HG02610 (cell line): Measurements from ENCODE around the gene NOS1.
"Not testable (repeated sequence)": the region's sequence is repeated elsewhere in the genome, so short reads cannot be mapped to it uniquely, and the experiment has no call there.

Experiments used
- ATAC-seq: cut with Tn5 transposase; IDR thresholded peaks from one replicate; pipeline ENCODE4 v1.9.1; 2021; ENCODE audit warnings: mild to moderate bottlenecking, moderate library complexity; ENCODE audit not compliant: unreplicated experiment

The NOS1 gene

DNA sequence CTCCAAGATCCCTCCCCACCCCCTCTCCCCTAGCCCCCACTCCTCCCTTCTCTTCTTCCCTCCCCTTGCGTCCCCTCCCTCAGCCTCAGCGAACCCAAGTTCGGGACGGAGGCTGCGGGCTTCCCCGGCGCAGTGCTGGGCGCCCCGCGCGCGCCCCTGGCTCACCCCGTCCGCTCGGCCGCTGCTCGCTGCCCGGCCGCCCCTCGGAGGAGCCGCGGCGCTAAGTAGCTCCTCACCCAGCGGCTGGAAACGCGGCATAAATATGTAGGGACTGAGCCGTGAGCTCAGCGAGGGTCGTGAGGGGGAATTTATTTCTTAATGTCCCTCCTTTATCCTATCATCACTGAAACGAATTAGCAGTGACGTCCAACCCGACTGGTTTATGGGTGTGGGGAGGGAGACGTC is at the start of gene NOS1:
NOS1 (minus strand) TSS at position 280 of the 405 bp plus-strand sequence. CDS start 30,557 bp downstream, outside the sequence.
- ATAC-seq: no peak

DNA sequence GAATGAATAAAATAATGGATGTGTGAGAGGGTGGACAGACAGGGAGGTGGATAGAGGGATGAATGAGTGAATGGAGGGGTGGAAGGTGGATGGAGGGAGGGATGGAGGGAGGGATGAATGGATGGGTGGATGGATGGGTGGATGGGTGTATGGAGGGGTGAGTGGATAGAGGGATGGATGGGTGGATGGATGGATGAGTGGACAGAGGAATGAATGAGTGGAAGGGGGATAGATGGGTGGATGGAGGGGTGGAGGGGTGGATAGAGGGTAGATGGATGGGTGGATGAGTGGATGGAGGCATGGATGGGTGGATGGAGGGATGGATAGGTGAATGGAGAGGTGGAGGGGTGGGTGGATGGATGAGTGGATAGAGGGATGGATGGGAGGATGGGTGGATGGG is 47.9 kb upstream of the NOS1 start:
- ATAC-seq: no peak

DNA sequence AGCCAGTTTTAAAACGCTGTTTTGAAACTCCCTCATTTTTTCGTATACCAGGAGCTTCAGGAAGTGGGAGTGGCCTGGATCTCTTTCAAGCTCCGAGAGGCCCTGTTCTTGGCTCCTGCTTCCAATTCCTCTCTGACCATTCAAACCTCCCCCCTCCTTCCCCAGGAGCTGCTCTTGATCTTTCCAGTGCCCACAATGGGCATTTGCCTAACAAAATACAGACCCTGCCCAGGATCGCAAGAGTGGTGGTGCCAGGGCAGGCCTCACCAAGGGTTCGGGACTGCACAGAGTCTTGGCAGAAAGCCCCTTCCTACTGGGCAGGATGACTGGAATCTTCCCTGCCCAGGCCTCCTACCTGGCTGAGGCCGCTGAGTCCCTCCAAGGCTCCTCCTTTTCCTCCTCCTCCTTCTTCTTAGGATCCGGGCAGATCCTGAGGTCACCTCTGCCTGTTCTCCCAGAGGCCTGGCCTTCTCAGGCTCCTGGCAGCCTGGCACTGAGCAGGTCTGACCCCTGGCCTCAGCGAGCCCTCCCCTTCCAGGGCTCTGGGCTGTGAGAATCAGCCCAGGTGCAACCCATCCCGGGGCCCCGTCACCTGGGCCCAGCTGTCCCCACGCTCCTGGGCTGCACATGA is 46.9 kb upstream of the NOS1 start:
- no peak for ATAC-seq

DNA sequence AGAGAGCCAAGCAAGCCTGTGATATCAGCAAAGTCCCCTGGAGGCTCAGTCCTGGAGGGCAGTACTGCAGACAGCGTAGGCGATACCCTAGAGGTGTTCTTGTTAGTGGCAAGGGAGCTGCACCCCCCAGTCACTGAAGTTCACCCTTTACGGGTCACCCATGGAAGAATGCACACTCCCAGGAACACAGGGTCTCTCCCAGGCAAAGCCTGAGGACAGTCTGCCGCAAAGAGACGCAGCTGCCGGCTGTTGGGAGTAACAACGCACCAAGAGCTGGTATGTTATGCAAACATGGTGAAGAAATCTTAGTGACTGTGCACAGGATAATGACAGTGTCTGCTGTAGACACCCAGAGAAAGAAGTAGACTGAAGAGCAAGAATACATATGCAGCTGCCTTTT is 43.5 kb upstream of the NOS1 start:
- ATAC-seq: no peak

DNA sequence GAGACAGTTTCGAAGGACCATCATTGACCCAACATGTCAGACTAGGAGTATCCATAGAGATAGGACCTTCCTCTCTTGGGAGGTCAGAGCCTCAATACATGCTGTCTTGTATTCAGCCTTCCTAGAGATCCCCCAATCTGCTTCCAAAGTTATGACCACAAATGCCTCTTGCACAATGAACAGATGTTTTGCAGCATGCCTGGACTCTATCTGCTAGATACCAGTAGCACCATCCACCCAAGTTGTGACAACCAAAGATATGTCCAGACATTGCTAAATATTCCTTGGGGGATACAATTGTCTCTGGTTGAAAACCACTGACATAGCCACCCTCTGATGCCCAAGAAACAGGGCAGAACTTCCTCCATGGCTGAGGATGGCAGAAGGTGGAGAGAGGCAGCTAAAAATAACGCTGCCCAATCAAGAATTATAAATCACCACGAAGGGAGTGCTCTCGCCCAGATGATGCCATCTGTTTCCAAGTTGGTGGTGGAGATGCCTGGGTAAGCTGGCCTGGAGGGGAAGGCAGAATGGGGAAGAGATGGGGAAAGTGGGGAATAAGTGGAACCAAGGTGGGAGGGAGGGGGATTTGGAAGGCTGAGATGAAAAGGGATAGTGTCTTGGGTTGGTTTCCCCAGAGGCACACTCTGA is 42.9 kb upstream of the NOS1 start:
- no peak for ATAC-seq

DNA sequence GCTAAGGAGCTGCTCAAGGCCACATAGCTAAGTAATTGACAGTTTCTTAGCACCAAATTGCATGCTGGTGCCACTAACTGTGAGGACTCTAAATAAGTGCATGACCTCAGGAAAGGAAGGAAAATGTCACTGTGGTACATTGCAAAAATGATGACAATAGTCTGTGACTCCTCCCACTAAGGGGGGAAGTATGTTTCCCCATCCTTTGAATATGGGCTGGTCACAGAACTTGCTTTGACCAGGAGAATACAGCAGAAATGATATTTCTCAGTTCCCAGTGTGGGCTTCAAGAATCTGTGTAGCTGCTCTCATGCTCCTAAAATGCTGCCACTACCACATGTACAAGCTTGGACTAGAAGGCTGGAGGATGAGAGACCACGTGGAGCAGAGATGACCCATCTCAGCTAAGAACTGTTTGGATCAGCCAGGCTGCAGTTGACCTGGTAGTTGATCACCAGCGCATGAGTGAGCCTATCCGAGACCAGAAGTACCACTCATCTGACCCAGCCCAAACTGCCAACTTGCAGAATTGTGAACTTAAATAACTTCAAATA is 42.2 kb upstream of the NOS1 start:
- no peak for ATAC-seq

DNA sequence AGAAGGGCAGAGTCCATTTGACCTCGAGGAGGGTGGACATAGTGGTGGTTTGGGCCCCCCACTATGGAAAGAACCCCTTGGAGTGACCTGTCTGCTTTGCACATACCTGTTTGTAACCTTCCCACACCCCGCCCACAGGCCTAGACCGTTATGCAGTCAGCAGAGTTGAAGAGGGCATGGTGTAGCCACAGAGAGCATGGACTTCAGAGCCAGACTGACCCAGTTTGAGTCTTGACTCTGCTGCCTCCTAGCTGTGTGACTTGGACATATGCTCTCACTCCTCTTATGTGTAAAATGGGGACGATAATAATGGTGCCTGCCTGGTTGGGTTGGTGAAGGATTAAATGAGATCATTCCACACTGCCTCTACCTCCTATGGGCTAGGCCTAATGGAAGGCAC is 40.9 kb upstream of the NOS1 start:
- no peak for ATAC-seq

DNA sequence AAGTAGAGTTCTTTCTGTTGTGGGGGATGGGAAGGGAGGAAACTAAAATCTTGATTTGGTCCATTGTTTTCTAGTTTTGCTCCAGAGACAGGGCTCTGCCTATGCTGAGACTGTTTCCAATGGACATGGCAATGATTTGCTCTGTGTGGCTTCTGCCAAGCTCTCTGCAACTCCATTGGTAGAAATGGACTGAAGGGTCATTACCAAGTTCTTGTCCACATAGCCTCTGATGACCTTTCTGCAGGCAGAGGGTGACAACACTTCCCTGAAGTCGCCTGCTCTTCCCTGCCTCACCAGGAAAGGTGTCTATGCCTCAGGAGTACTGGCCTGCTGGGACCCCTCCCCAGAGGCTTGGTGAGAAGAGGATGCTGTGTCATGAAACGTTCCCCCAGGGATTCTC is 39.5 kb upstream of the NOS1 start:
- no peak for ATAC-seq

DNA sequence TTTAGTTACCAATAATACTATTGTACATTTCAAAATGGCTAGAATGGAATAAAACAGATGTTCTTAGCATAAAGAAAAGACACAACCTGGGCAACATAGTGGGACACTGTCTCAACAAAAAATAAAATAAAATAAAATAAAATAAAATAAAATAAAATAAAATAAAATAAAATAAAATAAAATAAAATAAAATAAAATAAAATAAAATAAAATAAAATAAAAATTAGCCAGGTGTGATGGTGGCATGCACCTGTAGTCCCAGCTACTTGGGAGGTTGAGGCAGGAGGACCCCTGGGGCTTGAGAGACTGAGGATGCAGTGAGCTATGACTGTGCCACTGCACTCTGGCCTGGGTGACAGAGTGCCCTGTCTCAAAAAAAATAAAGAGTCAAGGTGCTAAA is 37.1 kb upstream of the NOS1 start:
- not testable (repeated sequence) for ATAC-seq

DNA sequence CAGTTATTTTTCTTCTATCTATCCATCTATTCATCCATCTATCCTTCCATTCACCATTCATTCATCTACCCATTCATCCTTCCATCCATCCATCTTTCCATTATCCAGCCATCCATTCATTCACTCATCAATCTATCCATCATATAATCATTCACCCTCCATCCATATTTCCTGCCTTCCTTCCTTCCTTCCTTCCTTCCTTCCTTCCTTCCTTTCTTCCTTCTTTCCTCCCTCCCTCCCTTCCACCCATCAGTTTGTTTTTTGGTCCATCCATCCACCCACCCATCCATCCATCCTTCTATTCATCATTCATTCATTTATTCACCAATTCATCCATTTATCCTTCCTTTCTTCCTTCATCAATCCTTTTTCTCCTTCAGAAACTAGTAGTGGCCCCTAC is 34.3 kb upstream of the NOS1 start:
- no peak for ATAC-seq

DNA sequence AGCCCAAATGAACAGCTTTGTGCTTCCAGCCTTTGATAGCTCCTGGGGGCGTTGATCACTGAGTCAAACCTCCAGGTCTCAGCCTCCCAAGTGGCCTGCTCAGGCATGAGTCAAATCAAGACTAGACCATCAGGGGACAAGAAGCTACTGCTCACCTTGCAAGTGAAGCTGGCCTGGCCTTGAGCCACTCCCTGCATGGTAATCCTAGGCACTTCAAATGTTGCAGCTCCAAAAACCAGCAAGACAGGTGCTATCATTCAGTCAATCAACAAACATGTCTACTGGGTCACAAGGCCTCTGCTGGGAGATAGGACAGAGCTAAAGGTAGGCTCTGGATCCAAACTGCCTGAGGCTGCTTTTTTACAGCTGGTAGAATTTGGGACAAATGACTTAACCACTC is 33.1 kb upstream of the NOS1 start:
- ATAC-seq: no peak

DNA sequence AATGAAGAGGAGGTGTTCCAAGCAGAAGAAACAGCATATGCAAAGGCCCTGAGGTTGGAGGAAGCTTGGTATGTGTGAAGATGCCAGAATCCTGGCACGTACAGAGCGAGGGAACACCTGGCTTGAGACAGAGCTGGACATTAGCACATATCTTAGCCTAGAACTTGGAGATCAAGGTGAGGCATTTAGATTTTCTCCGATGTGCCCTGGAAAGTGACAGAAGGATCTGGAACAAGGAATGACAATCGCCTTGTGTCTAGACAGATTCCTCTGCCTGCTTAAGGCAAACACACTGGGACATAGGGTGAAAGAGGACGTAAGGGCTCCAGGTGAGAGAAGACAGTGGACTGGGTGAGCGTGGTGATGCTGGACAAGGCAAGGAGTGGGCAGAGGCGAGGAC is 32.2 kb upstream of the NOS1 start:
- no peak for ATAC-seq

DNA sequence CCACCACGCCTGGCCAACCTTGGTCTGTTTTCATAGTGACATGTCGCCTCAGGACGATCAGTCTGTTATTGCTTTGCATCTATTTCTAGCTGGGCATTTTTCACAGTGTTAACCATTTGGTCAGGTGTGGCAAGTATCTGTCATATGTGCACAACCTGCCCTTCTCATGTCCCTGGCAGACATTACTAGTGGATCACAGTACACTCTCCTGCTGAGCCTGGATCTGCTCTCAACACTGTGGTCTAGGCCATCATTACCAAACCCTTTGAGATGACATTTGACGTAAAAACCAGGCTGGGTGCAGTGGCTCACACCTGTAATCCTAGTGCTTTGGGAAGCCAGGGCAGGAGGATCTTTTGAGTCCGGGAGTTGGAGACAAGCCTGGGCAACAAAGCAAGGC is 29.4 kb upstream of the NOS1 start:
- no peak for ATAC-seq

DNA sequence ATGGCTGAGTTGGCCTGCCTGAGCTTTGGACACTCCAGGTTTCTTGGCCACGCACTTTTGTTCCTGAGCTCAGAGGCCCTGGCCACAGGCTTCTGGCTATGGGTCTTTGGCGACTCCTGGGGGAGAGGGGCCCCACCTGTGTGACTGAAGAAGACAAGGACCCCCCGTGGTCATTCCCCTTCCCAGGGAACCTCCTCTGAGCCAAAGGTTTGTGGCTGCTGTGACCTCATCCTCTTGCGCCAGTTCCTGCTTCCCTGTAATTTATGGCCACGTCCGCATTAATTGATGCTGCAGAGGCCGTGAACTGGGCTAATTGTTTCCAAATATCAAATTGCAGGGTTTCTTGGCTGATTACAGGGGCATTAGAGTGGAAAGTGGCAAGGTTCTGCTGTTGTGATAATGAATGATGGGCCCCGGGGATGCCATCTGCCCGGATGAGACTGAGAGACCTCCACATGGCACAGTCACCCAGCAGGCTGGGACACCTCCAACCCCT is 27.6 kb upstream of the NOS1 start:
- no peak for ATAC-seq

DNA sequence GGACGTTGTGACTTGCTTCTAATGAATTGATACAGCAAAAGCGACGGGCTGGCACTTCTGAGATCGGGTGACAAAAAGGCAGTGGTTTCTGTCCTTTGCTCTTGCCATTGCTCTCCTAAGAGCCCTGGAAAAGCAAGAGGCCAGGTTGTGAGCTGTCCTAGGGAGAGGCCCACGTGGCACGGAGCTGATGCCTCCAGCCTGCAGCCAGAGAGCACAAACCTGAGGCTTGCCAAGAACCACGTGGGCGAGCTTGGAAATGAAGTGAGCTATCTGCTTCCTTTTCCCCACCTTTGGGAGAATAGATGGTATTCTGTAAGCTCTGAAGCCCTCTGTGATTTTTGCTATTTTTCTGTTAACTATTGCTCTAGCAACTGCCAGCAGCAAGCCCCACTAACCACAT is 26.4 kb upstream of the NOS1 start:
- ATAC-seq: no peak

DNA sequence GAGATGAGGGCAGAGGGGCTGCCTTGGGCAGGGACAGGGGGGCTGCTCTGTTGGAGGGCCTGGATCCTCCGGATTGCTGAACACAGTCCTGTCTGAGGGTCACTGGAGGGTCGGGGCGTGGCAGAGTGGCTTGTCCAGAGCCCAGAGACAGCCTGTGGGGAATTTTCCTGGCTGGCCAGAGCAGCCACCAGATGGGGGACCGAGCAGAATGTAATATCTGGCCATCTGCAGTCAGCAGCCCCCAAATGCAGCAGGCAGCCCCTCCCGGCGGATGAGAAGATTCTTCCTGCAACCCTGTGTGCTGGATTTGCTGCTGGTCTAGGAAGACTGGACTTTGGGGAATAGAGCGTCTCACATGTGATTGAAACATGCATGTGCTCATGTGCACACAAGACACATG is 23.3 kb upstream of the NOS1 start:
- ATAC-seq: no peak

DNA sequence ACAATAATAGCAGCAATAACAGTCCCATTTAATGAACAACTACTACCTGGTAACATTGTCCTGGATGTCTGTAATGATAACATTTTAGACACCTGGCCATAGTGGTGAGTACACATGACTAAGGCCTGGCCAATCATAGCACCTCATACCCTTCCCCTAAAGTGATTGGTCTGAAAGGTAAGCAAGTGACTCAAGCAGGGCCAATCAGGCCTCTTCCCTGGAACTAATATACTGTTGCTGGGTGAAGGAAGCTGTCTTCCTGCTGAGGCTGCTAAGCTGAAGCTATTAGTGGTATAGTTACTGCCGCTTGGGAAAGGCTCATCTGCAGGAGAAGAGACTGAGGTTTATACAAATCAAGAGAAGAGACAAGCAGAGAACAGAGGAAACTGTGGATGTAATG is 18.7 kb upstream of the NOS1 start:
- no peak for ATAC-seq

DNA sequence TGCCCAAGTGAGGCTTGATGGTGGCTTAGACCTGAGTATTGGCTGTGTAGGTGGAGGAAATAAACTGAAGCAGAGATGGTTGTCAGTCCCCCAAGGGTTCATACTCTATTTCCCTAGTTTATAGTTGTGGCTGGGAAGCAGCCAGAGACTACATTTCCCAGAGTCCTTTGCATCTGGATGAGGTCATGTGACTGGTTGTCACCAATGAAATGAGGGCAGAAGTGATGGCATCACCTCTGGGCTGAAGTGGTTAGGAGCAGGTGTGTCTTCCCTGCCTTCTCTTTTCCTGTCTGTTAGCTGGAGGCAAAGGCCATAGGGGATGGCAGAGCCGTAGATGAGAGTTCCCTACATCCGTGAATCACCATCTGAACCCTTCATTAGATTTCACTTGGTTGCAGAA is 16.3 kb upstream of the NOS1 start:
- ATAC-seq: no peak

DNA sequence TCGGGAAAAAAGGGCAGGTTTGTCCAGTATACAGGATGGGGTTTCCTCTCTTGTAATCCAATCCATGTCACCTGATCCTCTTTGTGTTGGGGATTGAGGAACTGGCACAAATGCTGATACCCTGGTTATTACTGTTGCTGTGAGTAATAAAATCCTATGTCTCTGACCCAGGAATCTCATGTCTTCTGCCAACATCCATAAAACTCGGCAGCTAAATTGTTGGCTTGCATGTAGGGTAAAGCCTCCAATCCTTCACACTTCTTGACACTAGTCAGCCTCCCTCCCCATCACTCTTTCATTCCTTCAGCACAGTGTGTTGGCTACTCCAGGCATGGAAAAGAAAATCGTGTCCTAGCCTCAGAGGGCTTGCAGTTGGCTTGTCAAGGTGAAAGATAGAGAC is 9.2 kb upstream of the NOS1 start:
- ATAC-seq: no peak

DNA sequence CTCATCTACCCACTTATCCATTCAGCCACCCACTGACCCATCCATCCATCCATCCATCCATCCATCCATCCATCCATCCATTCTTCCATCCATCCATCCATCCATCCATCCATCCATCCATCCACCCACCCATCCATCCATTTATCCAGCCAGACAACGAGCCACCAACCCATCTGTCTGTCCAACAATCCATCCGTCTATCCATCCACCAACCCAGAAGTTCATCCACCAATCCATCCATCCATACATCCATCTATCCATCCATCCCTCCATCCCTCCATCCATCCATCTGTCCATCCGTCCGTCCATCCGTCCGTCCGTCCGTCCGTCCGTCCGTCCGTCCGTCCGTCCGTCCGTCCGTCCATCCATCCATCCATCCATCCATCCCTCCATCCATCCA is 8.6 kb upstream of the NOS1 start:
- not testable (repeated sequence) for ATAC-seq

DNA sequence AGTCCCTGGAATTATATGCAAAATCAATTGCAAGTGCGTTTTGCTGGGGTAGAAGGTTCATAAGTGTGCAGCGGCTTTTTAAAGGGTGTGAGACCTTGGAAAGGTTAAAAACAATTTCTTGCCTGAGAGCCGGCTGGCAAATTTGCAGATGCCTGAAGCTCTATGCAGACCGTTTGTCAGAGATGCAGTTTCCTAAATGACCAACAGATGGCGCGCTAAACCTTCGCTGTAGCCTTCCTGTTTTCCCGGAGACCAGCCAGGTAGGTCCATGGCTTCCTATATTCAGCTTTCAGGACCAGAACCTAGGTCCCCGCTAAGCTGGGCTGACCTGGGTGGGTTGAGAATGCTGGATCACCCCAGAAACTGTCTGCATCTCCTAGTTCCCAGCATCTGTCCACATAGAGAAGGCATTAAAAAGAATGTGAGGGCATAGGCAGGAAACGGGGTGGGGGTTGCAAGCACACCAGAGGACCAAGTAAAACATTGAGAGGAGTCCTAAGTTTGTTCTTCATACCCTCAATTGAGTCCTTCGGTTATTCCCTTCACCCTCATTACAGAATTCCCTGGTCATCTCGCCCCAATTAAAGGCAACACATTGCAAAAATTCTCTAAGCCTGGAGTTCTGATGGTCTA is 5.7 kb upstream of the NOS1 start:
- ATAC-seq: no peak

DNA sequence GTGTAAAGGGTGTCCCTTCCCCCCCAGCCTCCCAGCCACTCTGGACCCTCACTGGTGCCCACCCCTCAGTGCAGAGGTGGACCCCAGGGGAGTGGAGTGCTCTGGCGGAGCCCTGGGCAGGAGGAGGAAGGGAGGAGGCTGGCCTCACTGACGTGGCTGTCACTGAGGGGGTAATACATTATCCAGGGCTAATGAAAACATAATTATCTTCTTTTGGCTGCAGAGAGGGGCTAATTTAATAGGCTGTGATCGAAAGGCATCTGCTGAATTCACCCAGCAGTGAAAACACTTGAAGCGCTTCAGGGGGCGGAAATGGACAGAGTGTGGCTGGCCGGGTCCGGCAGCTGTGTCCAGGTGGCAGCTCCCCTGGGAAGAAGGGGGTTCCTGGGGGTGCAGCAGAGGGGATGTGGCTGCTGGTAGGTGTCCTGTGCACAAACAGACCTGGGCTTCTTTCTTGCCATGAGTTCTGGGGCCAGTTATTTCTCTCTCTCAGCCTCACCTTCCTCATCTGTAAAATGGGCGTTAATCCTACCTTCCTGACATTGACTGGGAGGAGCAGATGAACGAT is 3.7 kb upstream of the NOS1 start:
- no peak for ATAC-seq
